Pancreas (tissue), 10 donors: Measurements from ENCODE around the gene CDR2L. TPM values are rescaled to one million over a fixed set of nuclear protein-coding genes. Genes with fewer than 3 reads are reported as not detected.

Source experiments
- ATAC-seq, 4 donors: fragments of 200-7000 bp; cut with Tn5 transposase; one replicate each; pipeline versions ENCODE4 v1.8.0 to v1.9.1; 2020; ENCODE audit warnings: mild to moderate bottlenecking in 4 of 4, moderate library complexity in 4 of 4
- DNase-seq, 6 donors: peaks; one replicate each; pipeline ENCODE4 v3.0.0-alpha.2; 2020
- FAIRE-seq: peaks from 2 replicates; lab custom pipeline; 2012; peaks lifted over from hg19 to GRCh38; lab: Jason Lieb, UNC
- H3K27ac ChIP-seq, 4 donors: fragments of 200-600 bp; sonication (generic); 1 replicate in 3 of 4; 2 replicates in 1 of 4; pipeline versions ENCODE4 v1.5.0 to v1.8.0; 2020
- H3K27me3 ChIP-seq, 4 donors: fragments of 200-600 bp; one replicate each; pipeline ENCODE4 v1.8.0; 2021
- H3K36me3 ChIP-seq, 3 donors: fragments of 200-600 bp; sonication (generic) in 1 of 3; one replicate each; pipeline versions ENCODE4 v1.5.0 to v1.8.0; 2020 to 2021
- H3K4me1 ChIP-seq, 3 donors: fragments of 200-600 bp; one replicate each; pipeline ENCODE4 v1.8.0; 2021
- H3K4me3 ChIP-seq, 4 donors: fragments of 200-600 bp; sonication (generic) in 2 of 4; one replicate each; pipeline versions ENCODE4 v1.5.0 to v1.8.0; 2020 to 2021
- H3K9me3 ChIP-seq, 4 donors: fragments of 200-600 bp; one replicate each; pipeline ENCODE4 v1.8.0; 2021
- CTCF ChIP-seq, 4 donors: fragments of 200-600 bp; sonication (generic) in 3 of 4; IDR thresholded peaks; one replicate each; pipeline versions ENCODE4 v1.5.0 to v1.8.0; 2021; ENCODE audit warnings: antibody characterized with exemption in 4 of 4
- WGBS, 2 donors: extraction: QIAGEN DNeasy Blood & Tissue Kit; methylation state at CpG; one replicate each; pipeline ENCODE4 v1.1.7; 2013; 5-methylcytosine and 5-hydroxymethylcytosine counted together
- intact Hi-C, 3 donors: fragments of 100-400 bp; cut with DNase I; formaldehyde crosslinking; loops; one replicate each; pipeline versions ENCODE4 v1.11.1 to v1.14.2; 2022
- polyA plus RNA-seq, 2 donors: library from polyadenylated mRNA; stranded (reverse); fragments of 200-250 nt; gene quantifications; one replicate each; pipeline ENCODE4 v1.2.3, GENCODE V29; 2013
- total RNA-seq, 6 donors: library from RNA; stranded (reverse); fragmentation: NEBNext Ultra II Directional in 4 of 6; extraction: Animal tissue kit (Norgen Biotek cat#: 25700) in 4 of 6; gene quantifications; one replicate each; pipeline versions ENCODE4 v1.2.1 to v1.2.4, GENCODE V29; 2021 to 2023
- donor health status: healthy with polysubstance abuse.
- donor health status: DM: no; HTN: no; CAD: no; lungs with moderate emphysema.
- donor health status: DM: no; HTN: no; CAD: no.
- donor health status: control.
- donor health status: control.
- donor health status: Bipolar disorder and iron deficiency.
- donor health status: DM: yes; HTN: yes; CAD: no.
- donor health status: DM: no; HTN: no; CAD: no.
- donor health status: DM: no; HTN: no; CAD: no.
- donor health status: DM: yes; HTN: yes; CAD: no.

Gene CDR2L
- total and polyA plus RNA-seq, 8 donors = 2.3 to 11.2 (median 4.1) TPM

- Histone ChIP-seq H3K36me3 (peaks cover 7 to 56% (median 26%) of the 10 kb centered on the region in 3 donors), H3K9me3 (no peaks in the 10 kb centered on the region), H3K27me3 (no peaks in the 10 kb centered on the region), H3K27ac (no peak overlapping the region), H3K4me3 (no peak overlapping the region), H3K4me1 (no peaks in the 10 kb centered on the region)
- intact Hi-C loops = no loop called here
- no peak for DNase-seq
- ATAC-seq = no peak
- no peak for FAIRE-seq
- TF ChIP-seq CTCF (IDR thresholded peaks at IDR 0.05) = no peak
- WGBS, 2 donors = 82 to 94% methylated on average over 4 of the region's 4 CpGs
Measured at GRCh38 chr17:74956093-74956492, 31.3 kb upstream of the CDR2L start.

- ATAC-seq (peak; percentile 34 to 74 (median 68)), FAIRE-seq (no peak), DNase-seq (peak; percentile 44 to 95 (median 77))
- intact Hi-C loops = no loop called here
- Histone ChIP-seq H3K27me3 (no peaks in the 10 kb centered on the region), H3K36me3 (peaks cover 7 to 61% (median 28%) of the 10 kb centered on the region in 3 donors), H3K9me3 (no peaks in the 10 kb centered on the region), H3K4me3 (no peak overlapping the region), H3K27ac (no peak overlapping the region), H3K4me1 (no peaks in the 10 kb centered on the region)
- WGBS, 2 donors = 58 to 60% methylated on average over 33 of the region's 33 CpGs
- TF ChIP-seq CTCF (IDR thresholded peaks at IDR 0.05) = peak; percentile 85 to 91 (median 90)
Measured at GRCh38 chr17:74957935-74958740, 29.3 kb upstream of the CDR2L start.

GRCh38 chr17:74959826-74960515 is 27.5 kb upstream of the CDR2L start:
- H3K27me3 ChIP-seq = no peaks in the 10 kb centered on the region
- intact Hi-C loops = loop anchor here in 1 of 3 donors (10.0 kb wide), 1 partner anchor 55 kb away; the partner anchor contains the start of gene MRPL58
- no peak for TF ChIP-seq CTCF (IDR thresholded peaks at IDR 0.05)
- no peak overlapping the region for H3K4me3 ChIP-seq
- DNase-seq (peak in 2 of 6 donors; percentile 15 to 73), FAIRE-seq (no peak), ATAC-seq (no peak)
- H3K4me1 ChIP-seq = peaks cover 0 to 2% (median 0%) of the 10 kb centered on the region in 3 donors
- no peak overlapping the region for H3K27ac ChIP-seq
- 72 to 79% methylated on average over 14 of the region's 14 CpGs for WGBS, 2 donors
- H3K9me3 ChIP-seq = no peaks in the 10 kb centered on the region
- H3K36me3 ChIP-seq = peaks cover 7 to 43% (median 22%) of the 10 kb centered on the region in 3 donors

GRCh38 chr17:74960570-74961342 is 26.7 kb upstream of the CDR2L start:
- no peaks in the 10 kb centered on the region for H3K27me3 ChIP-seq
- ATAC-seq (no peak), FAIRE-seq (no peak), DNase-seq (peak in 2 of 6 donors; percentile 15 to 35)
- H3K36me3 ChIP-seq = peaks cover 2 to 35% (median 20%) of the 10 kb centered on the region in 3 donors
- 66 to 68% methylated on average over 19 of the region's 19 CpGs for WGBS, 2 donors
- no peak for TF ChIP-seq CTCF (IDR thresholded peaks at IDR 0.05)
- H3K4me1 ChIP-seq = peaks cover 0 to 8% (median 0%) of the 10 kb centered on the region in 3 donors
- H3K9me3 ChIP-seq = no peaks in the 10 kb centered on the region
- intact Hi-C loops = loop anchor here in 1 of 3 donors (10.0 kb wide), 1 partner anchor 54 kb away; the partner anchor contains the start of gene MRPL58
- H3K27ac ChIP-seq = no peak overlapping the region
- no peak overlapping the region for H3K4me3 ChIP-seq
